Kidney (tissue), 14 donors: ENCODE measurements around the gene TMEM9B. TPM values are rescaled to one million over a fixed set of nuclear protein-coding genes. Genes with fewer than 3 reads are reported as not detected.

Experiments
- DNase-seq, 5 donors: peaks; one replicate each; pipeline ENCODE4 v3.0.0-alpha.2; 2013 to 2020
- FAIRE-seq: peaks from 2 replicates; lab custom pipeline; 2012; peaks lifted over from hg19 to GRCh38; lab: Jason Lieb, UNC
- H3K27ac ChIP-seq, 2 donors: one replicate each; pipeline ENCODE4 v1.7.0; 2013; ENCODE audit warnings: low read depth in 2 of 2, low read length in 2 of 2, inconsistent platforms in 1 of 2
- H3K27me3 ChIP-seq: one replicate; pipeline ENCODE4 v1.7.1; 2013; ENCODE audit warnings: low read length, inconsistent platforms; ENCODE audit not compliant: control insufficient read depth, insufficient read depth
- H3K36me3 ChIP-seq, 3 donors: one replicate each; pipeline versions ENCODE4 v1.7.0 to v1.7.1; 2013; ENCODE audit warnings: low read length in 3 of 3, control low read depth in 1 of 3, inconsistent platforms in 1 of 3; ENCODE audit not compliant: insufficient read depth in 3 of 3, control insufficient read depth in 2 of 3
- H3K4me1 ChIP-seq, 3 donors: one replicate each; pipeline versions ENCODE4 v1.7.0 to v1.7.1; 2013; ENCODE audit warnings: low read length in 3 of 3, inconsistent platforms in 1 of 3, low read depth in 1 of 3; ENCODE audit not compliant: control insufficient read depth in 2 of 3, insufficient read depth in 2 of 3
- H3K4me3 ChIP-seq, 3 donors: one replicate each; pipeline versions ENCODE4 v1.7.0 to v1.8.1; 2013; ENCODE audit warnings: low read length in 3 of 3, control low read depth in 1 of 3, inconsistent platforms in 1 of 3
- H3K9ac ChIP-seq, 3 donors: one replicate each; pipeline versions ENCODE4 v1.7.0 to v1.7.1; 2013; ENCODE audit warnings: low read length in 3 of 3, control low read depth in 1 of 3, inconsistent platforms in 1 of 3
- H3K9me3 ChIP-seq, 3 donors: one replicate each; pipeline versions ENCODE4 v1.7.0 to v1.7.1; 2013; ENCODE audit warnings: low read length in 3 of 3, control low read depth in 1 of 3, inconsistent platforms in 1 of 3; ENCODE audit not compliant: control insufficient read depth in 2 of 3, insufficient read depth in 1 of 3
- intact Hi-C: fragments of 100-400 bp; cut with DNase I; formaldehyde crosslinking; loops from one replicate; pipeline ENCODE4 v1.11.1; 2022
- polyA plus RNA-seq: library from polyadenylated mRNA; stranded (reverse); fragments of 350-450 nt; fragmentation: Illumina TruSeq; extraction: RNeasy Lipid Tissue Mini Kit (QIAGEN cat#74804); gene quantifications from one replicate; pipeline ENCODE4 v1.2.3, GENCODE V29; 2014; ENCODE audit warnings: low read depth, low replicate concordance; ENCODE audit not compliant: insufficient read depth
- total RNA-seq: library from RNA; stranded (reverse); fragmentation: NEBNext Ultra II Directional; extraction: Animal tissue kit (Norgen Biotek cat#: 25700); gene quantifications from one replicate; pipeline ENCODE4 v1.2.1, GENCODE V29; 2021
- TF ChIP-seq, protein P1 (sequence below): IDR thresholded peaks from 3 replicates; pipeline ENCODE4 v1.5.1; 2012; ENCODE audit warnings: mild to moderate bottlenecking, moderate library complexity, borderline replicate concordance; ENCODE audit not compliant: insufficient read depth; ENCODE audit errors: extremely low read depth
- donor health status: control.
- donor health status: control.
- donor health status: control.
- donor health status: control.
- donor health status: control.
- donor health status: DM: yes; HTN: yes; CAD: no.
- donor health status: Normal renal cell carcinoma (clear cell type).

TMEM9B gene
- total and polyA plus RNA-seq, 2 donors from 2014 or later = 64.4 to 73.0 TPM

DNA sequence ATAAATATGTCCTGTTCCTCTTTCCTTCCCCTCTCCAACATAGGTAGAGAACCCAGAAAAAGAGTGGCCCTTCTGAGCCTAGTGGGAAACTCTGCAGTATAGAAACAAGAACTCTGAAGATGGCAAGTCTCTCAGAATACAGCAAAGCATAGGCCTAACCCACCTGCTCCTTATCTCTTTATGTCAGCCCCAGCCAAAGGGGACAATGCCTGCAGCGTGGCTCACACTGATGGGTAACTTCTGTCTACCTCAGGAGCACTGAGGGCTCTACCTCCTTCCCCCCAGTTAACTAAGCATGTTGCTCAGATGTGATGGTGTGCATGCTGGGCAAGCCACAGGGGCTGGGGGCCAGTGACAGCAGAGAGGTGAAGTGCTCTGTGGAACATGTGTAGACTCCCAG is 44.4 kb upstream of the TMEM9B start:
- no peak overlapping the region for H3K27ac ChIP-seq
- no peak overlapping the region for H3K4me3 ChIP-seq
- intact Hi-C loops = no loop called here
- FAIRE-seq = no peak
- TF ChIP-seq, protein P1, sequence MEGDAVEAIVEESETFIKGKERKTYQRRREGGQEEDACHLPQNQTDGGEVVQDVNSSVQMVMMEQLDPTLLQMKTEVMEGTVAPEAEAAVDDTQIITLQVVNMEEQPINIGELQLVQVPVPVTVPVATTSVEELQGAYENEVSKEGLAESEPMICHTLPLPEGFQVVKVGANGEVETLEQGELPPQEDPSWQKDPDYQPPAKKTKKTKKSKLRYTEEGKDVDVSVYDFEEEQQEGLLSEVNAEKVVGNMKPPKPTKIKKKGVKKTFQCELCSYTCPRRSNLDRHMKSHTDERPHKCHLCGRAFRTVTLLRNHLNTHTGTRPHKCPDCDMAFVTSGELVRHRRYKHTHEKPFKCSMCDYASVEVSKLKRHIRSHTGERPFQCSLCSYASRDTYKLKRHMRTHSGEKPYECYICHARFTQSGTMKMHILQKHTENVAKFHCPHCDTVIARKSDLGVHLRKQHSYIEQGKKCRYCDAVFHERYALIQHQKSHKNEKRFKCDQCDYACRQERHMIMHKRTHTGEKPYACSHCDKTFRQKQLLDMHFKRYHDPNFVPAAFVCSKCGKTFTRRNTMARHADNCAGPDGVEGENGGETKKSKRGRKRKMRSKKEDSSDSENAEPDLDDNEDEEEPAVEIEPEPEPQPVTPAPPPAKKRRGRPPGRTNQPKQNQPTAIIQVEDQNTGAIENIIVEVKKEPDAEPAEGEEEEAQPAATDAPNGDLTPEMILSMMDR = no peak
- peaks cover 4% of the 10 kb centered on the region for H3K27me3 ChIP-seq
- H3K36me3 ChIP-seq = no peaks in the 10 kb centered on the region
- H3K9me3 ChIP-seq = no peaks in the 10 kb centered on the region
- no peak for DNase-seq
- H3K4me1 ChIP-seq = peaks cover 0 to 3% (median 0%) of the 10 kb centered on the region in 3 donors
- H3K9ac ChIP-seq = no peak overlapping the region

DNA sequence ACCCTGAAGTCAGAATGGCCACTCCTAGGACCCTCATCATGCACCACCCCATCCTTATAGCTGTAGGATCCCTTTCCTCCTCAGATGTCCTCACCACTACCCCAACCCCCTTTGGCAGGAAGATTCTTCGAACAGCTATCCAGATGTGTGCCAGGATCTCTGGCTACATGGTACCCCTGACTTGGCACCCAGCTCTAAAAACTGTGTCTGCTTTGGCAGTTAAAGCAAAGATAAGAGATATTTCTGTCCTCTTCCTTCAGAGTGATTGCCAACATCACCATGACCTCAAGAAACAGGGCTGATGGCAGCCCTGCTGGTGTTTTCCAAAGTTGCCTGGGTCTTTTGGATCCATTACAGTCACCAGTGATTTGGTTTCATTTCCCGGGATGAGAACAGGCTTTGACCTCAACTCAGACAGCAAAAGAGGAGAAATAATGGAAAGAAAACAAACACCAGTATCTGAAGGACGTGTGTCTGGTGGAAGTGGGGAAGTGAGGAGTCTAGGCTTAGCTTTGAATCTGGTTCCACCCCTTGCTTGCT is 43.8 kb upstream of the TMEM9B start:
- Histone ChIP-seq H3K36me3 (no peaks in the 10 kb centered on the region), H3K27me3 (peaks cover 7% of the 10 kb centered on the region), H3K9ac (no peak overlapping the region), H3K4me1 (peaks cover 1 to 8% (median 2%) of the 10 kb centered on the region in 3 donors), H3K9me3 (no peaks in the 10 kb centered on the region), H3K4me3 (no peak overlapping the region), H3K27ac (no peak overlapping the region)
- intact Hi-C loops = no loop called here
- TF ChIP-seq, protein P1 = no peak
- FAIRE-seq (no peak), DNase-seq (no peak)

DNA sequence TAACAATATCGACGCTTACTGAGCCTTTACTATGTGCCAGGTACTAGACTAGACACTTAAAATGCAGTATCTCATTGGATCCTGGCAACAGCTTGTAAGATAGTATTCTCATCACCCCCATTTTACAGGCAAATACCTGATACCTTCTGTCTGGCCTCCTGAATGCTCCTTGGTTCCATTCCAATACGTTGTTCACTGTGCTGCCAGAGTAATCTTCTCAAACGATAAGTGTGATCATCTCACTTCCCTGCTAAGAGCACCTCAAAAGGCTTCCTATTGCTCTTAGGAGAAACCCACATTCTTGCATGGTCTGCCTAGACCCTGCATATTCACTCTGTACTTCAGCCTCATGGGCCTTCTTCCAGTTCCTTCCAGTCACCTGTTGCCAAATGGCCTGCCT is 40.8 kb upstream of the TMEM9B start:
- intact Hi-C loops = no loop called here
- no peak overlapping the region for H3K4me3 ChIP-seq
- H3K36me3 ChIP-seq = no peaks in the 10 kb centered on the region
- H3K9ac ChIP-seq = no peak overlapping the region
- peaks cover 2 to 8% (median 6%) of the 10 kb centered on the region in 3 donors for H3K4me1 ChIP-seq
- H3K9me3 ChIP-seq = no peaks in the 10 kb centered on the region
- H3K27me3 ChIP-seq = peaks cover 16% of the 10 kb centered on the region
- DNase-seq (no peak), FAIRE-seq (no peak)
- H3K27ac ChIP-seq = no peak overlapping the region
- TF ChIP-seq, protein P1 = no peak
